Measurements from ENCODE around the gene PTGIR. TPM values are rescaled to one million over a fixed set of nuclear protein-coding genes. Genes with fewer than 3 reads are reported as not detected.

The PTGIR gene, protein sequence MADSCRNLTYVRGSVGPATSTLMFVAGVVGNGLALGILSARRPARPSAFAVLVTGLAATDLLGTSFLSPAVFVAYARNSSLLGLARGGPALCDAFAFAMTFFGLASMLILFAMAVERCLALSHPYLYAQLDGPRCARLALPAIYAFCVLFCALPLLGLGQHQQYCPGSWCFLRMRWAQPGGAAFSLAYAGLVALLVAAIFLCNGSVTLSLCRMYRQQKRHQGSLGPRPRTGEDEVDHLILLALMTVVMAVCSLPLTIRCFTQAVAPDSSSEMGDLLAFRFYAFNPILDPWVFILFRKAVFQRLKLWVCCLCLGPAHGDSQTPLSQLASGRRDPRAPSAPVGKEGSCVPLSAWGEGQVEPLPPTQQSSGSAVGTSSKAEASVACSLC
- polyA plus RNA-seq (ENCODE audit: insufficient read length in 10 of 10): 1 to 10 TPM; 1.8 to 4.8 (median 3.4) TPM
- long read RNA-seq, donor 1, partial matches to known transcripts: 0 of 4 reads
- long read RNA-seq, donor 1, other reads (novel, unspliced or antisense): 0 of 4 reads
- long read RNA-seq, donor 2: 0 reads
- long read RNA-seq, donor 3, partial matches to known transcripts: 0 of 1 reads
- long read RNA-seq, donor 3, other reads (novel, unspliced or antisense): 0 of 1 reads
- long read RNA-seq, donor 4, partial matches to known transcripts: 0 of 2 reads
- long read RNA-seq, donor 4, other reads (novel, unspliced or antisense): 0 of 2 reads
- long read RNA-seq, donor 5, partial matches to known transcripts: 0 of 2 reads
- long read RNA-seq, donor 5, other reads (novel, unspliced or antisense): 0 of 2 reads
- long read RNA-seq, donor 6, partial matches to known transcripts: 0 of 4 reads
- long read RNA-seq, donor 6, other reads (novel, unspliced or antisense): 0 of 4 reads
- long read RNA-seq, donor 7, partial matches to known transcripts: 0 of 2 reads
- long read RNA-seq, donor 7, other reads (novel, unspliced or antisense): 0 of 2 reads
- long read RNA-seq, donor 8, partial matches to known transcripts: 0 of 1 reads
- long read RNA-seq, donor 8, other reads (novel, unspliced or antisense): 0 of 1 reads
- long read RNA-seq, donor 9, partial matches to known transcripts: 0 of 2 reads
- long read RNA-seq, donor 9, other reads (novel, unspliced or antisense): 0 of 2 reads

DNA sequence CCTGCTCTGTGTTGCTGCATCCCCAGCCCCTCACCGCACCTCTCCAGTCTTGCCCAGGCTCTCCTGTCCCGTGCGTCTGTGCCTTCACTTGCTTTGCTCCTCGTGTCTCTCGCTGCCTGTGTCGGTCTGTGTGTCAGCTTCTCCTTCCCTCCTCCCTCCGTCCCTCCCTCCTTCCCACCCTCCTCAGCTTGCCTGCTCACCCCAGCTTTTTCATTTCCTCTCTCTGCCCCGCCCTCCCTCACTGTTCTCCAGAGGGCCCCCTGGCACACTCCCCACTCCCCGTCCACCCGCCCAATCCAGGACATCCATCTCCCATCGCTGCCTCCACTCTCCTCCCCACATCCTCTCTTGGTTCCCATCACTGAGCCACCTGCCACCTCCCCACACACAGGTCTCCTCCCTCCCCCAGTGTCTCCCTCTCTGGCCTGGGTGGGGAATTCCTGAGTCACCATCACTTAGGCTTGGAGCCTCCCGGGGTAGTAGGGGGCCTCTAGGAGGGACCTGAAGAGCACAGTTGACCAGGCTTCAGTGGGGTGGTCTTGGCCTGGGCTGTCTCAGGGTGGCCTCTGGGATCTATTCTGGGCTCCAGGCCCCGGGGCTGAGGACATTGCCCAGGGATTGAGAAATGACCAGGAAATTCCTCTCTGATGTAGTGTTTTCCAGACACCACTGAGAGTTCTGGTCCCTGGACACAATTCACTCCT lies at the start of gene PTGIR:
TSS of gene PTGIR (minus strand) at position 132 of the 704 bp plus-strand sequence. CDS start 864 bp downstream, outside the sequence.
- DNase-seq: peak; percentile 66 to 89 (median 77)

DNA sequence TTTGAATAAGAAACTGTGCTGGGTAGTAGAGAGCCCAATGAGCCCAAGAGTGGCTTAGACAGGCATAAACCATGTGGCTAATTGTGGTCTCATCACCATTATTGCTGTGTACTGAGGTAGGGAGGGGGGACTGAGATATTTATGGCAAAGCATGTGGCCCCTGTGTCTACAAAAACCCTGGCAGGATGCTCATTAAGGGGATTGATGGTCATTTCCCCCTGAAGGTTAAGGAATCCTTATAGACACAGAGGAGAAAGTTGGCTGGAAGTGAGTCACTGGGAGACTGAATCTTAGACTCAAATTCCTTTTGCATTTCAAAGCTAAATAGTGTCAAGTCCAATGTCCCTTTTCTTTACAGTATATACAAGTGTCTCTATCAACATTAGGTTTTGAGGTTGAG lies 45.9 kb upstream of the PTGIR start:
- peak in 1 of 3 donors; percentile 7 for DNase-seq

DNA sequence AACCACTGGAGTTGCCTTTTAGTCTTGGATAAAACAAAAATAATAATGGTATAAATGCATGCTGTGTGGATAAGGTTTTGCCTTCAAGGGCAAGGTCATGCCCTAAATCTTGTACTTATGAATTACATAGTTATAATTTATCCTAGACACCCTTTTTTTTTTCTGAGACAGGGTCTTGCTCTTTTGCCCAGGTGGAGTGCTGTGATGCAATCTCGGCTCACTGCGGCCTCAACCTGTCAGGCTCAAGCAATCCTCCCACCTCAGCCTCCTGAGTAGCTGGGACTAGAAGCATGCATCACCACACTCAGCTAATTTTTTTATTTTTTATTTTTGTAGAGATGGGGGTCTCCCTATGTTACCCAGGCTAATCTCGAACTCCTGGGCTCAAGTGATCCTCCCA lies 43.8 kb upstream of the PTGIR start:
- no peak for DNase-seq

DNA sequence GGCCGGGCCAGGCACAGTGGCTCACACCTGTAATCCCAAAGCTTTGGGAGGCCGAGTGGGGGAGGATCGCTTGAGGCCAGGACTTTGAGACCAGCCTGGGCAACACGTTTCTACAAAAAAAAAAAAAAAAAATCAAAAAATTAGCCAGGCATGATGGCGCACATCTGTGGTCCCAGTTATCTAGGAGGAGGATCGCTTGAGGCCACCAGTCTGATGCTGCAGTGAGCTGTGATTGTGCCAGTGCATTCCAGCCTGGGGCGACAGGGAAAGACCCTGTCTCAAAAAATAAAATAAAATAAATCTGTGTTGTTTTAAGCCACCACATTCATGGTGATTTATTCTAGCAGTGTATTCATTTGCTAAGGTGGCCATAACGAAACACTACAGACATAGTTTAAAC lies 40.2 kb upstream of the PTGIR start:
- DNase-seq: no peak

DNA sequence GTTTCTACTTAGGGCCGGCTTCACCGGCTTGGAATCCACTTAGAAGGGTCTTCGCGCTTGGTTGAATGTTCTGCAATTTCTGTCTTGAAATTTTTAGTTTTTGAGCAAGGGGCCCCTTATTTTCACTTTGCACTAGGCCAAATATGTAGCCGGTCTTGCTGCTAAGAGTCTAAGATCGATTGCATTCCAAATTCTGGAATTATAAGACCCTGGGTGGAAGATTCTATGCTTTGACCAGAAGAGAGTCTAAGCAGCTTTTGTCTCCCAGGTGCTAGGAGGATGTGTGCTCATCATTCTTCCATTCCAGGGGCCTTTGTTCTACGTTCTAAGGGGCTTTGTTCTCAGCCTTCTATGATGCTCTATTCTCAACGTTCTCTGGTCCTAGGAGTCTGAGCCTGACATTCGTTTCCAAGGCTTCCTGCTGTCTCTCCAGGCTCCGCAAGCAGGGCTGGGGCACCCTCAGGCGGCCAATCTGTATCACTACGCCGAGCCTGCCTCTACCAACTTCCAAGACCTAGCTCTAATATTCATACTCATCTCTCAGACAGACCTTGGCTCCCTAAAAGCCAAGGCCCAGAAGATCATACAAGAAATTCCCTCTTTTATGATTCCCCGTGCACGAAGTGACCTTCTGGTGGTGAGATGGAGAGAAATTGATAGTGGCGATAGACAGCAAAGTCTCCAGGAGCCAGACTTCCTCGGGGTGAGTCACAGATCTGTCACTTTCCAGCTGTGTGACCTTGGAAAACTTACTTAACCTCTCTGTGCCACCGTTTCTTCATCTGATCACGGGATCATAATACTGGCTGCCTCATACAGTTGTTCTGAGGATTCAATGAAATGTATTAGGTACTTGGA lies 37.1 kb upstream of the PTGIR start:
- DNase-seq: peak; percentile 84 to 94 (median 90)

DNA sequence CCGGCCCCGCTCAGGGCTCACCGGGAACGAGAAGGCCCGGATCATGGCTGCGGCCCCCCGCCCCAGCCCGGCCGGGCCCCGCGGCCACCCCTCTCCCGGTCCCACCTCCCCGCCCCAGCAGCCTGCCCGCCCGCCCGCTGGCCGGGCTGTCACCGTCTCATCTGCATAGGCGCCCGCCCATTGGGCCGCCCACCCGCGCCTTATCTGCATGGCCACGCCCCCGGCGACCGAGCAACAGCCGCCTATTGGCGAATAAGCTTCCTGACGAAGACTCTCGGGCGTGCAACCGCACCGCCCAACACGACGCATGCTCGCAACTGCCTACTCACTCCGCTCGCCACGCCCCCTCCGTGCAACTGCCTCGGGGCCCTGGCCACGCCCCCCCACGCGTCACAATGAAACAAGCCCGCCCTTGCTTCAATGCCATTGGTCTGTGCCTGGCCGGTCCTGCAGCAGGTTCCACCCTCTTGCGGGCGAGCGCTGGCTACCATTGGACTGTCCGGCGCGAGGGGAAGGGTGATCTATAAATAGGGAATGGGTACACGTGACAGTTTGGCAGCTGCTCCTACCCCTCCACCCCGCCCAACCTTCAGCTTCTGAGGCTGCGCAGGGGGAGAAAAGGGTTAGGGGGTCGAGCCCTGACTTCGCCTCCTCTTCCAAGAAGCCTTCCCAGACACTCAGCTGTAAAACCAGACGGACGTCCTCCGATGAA lies 36.3 kb upstream of the PTGIR start, which contains the start of gene DACT3:
TSS of gene DACT3 (minus strand) at position 163 of the 712 bp plus-strand sequence. CDS start at position 45, 118 bp downstream.
- DNase-seq: peak; percentile 100

DNA sequence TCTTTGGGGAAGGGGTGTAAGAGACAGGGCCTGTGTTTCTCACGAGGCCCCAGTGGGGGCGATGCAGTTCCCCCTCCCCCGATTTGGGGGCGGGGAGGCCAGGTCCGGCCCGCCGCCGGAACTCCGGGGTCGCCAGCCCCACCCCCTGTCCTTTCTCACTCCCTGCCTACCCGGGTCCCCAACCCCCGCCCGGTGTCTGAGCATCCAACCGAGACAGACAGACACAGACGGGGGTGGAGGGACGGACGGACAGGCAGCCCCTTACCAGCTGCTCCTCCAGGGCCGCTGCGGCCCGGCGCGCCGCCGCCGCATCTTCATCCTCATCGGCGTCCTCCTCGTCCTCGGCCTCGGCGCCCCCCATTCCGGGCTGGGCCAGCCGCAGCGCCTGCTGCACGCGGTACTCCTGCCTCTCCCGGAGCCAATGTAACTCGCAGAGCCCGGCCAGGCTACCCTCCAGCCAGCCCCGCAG lies 35.7 kb upstream of the PTGIR start:
- DNase-seq: peak in 2 of 3 donors; percentile 17 to 38

DNA sequence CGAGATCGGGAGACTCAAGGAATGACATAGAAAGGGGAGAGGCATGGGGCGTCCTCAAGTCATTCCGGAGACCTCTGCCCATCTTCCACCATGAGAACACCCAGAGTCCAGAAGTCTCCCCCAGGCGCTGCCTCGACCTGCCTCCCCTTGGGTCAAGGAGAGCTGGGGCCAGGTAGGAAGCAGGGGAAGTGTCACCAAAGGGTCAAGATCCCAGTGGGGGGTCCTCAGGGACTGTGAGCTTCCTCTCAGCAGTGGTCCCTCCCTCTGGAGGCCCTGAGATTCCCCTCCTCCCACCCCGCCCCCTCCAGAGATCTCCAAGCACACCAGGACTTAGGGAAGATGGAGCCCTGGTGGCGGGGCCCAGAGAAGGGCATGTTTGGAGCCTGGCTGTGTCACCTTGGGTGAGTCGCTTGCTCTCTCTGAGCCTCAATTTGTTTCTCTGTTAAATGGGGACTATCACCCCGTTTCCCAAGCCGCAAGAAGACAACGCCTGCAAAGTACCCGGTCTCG lies 35.2 kb upstream of the PTGIR start:
- peak; percentile 15 to 75 (median 42) for DNase-seq

DNA sequence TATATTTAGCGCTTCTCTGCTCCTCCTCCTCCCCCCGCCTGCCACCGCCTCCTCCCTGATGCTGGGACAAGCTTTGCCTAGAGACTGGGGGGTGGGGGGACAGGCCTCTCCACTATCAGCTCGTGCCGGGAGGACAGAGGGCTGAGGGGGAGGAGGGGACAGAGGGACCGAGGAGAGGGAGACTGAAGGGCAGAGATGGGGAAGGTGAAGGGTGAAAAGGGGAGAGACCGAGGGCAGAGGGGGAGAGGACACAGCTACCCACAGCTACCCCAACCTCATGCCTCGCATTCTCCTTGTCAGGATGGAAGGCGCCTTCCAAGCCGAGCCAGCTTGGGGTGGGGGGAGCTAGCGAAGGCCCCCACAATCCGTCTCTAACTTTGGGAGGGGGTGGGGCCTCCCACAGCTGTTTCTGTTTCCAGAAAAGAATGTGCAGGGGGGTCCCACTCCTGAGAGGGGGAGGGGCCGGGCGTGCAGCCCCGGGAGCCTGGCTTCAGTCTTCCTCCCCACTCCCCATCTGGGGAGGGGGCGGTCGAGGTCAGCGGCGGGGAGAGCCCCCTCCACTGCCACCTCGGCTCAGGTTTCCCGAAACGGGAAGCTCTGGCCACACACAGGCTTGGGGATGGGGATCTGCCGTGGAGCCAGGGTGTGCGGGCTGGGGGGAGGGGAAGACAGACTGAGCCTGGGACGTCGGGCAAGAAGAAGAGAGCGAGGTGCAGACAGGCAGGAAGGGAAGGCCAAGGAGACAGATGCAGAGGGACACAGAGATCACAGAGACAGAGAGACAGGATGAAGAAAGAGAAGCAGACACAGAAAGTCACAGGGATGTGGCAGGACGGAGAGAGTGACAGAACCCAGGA lies 34.5 kb upstream of the PTGIR start:
- DNase-seq: peak; percentile 32 to 84 (median 53)

DNA sequence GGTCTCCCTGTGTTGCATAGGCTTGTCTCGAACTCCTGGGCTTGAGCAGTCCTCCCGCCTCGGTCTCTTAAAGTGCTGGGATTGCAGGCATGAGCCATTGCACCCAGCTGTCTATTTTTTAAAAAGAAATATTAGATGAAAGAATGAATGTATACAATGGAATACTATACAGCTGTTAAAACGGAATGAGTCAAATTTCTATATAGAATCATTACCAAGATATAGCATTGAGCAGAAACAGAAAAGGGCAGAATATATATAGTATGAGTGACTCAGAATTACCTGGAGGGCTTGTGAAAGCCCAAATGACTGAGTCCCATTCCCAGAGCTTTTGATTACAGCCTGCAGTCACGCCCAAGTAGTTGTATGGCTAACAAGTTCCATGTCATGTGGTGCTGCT lies 31.7 kb upstream of the PTGIR start:
- no peak for DNase-seq

DNA sequence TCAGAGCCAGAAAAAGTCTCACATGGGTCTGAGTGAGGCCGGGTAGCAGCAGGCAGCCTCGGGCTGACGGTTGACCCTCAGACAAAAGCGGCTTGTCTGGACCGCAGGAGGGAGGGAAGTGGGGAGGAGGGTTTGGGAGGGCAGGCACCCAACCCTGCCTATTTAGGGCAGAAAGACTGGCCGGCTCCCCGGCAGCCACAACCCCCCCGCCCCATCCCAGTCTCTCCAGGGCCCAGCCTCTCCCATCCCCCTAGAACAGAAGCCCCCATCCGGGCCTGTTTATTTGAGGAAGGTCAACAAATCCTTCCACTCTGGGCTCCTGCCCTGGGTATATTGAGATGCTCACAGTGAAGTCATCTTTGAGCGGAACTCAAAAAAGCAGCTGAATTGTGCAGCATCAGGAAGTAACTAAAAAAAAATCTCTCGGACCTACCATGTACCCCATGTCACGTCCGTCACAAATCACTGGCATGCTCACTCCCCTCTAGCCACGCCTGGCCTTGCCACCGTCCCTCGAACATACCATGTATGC lies 29.8 kb upstream of the PTGIR start:
- DNase-seq: no peak

DNA sequence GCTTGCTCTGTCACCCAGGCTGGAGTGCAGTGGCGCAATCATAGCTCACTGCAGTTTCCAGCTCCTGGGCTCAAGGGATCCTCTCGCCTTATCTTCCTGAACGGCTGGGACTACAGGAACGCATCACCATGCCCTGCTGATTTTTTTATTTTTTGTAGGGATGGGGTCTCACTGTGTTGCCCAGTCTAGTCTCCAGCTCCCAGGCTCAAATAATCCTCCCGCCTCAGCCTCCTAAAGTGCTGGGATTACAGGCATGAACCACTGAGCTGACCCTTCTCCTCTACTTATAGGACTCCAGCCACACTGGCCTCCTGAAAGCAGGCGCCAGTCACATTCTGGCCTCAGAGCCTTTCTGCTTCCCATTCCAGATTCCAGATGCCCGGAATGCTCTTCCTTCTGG lies 25.6 kb upstream of the PTGIR start:
- no peak for DNase-seq

DNA sequence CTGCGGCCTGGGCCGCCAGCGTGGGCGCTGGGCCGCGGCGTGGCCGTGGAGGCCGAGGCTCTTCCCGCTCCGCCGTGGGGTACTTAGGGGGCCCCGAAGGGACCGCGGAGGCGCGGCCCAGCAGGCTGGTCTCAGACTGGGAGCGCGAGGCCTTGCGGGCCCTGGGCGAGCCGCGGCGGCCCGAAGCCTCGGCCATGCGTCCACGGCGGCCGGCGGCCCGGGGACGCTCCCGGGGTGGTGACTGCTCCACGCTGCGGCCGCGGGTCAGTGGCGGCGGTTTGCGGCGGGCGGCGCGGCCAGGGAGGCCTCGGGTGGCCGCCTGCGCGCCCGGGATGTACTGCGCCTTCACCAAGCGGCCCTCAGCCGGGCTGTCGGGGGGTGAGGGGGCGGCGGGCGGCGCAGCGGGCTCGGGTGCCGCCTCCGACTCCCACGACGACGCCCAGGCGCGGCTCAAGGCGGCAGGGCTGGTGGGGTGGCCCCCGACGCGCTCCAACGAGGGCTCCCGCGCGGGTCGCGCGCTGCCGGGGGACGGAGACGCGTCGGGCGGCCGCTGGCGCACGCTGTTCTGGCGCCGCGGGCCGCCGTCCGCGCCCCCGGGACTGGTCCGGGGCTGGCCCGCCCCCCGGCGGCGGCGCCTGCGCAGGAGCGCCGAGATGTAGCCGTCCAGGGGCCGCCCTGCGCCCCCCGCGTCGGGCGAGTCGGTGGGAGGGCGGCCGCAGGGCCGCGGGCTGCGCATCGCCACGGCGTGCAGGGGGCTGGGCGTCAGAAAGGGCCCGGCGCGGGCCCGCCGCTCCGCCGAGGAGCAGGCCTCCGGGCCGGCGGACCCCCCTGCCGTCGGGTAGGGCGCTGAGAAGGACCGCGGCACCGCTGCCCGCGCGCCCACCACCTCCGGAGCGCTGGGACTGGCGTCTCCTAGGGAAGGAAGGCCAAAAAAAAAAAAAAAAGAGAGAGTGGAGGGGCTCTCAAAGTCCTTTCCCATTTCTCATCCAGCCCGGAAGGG lies 24.4 kb upstream of the PTGIR start:
- no peak for DNase-seq

DNA sequence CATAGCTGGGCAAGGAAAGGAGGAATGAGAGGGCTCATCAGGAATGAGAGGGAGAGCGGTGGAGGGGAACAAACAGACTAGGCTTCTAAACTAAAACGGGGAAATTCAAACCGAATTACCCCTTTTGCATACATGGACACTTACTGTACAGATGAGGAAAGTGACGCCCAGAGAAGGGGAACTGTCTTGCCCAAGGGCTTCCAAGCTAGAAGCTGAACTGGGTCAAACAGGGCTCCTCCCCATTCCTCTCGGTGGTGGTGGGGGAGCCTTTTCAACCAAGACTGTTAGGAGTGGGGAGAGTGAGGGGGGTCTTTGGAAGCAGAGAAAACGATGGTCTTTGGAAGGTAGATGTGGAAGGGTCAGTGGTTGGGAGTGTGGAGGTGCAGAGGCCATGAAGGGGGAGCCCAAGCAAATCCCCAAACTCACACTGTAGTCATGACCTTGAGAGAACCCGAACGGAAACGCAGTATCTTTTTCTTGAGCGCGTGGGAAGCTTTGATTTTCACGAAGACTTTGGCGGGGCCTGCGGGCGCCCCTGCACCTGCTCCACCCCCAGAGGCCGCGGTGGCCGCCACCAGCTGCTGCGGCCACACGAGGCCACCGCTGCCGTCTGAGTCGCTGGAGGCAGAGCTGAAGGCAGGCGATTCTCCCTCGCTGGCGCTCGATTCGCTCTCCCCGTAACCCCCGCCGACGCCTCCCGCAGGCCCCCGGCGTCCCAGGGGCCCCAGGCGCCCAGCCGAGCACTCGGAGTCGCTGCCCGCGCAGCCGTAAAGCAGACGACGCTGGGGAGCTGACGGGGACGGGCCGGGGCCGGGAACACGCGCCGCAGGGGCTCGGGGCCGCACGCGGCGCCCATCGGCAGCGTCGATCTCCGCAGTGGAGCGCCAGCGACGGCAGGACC lies 23.4 kb upstream of the PTGIR start:
- DNase-seq: no peak

DNA sequence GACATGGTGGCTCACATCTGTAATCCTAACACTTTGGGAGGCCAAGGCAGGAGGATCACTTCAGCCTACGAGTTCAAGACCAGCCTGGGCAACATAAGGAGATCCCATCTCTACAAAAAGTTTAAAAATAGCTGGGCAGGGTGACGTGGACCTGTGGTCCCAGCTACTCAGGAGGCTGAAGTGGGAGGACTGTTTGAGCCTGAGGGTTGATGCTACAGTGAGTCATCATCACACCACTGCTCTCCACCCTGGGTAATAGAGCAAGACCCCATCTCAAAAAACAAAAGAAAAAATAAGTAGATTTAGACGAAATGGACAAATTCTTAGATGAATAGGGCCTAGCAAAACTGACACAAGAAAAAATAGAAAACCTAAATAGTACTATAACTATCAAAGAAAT lies 21.5 kb upstream of the PTGIR start:
- no peak for DNase-seq

DNA sequence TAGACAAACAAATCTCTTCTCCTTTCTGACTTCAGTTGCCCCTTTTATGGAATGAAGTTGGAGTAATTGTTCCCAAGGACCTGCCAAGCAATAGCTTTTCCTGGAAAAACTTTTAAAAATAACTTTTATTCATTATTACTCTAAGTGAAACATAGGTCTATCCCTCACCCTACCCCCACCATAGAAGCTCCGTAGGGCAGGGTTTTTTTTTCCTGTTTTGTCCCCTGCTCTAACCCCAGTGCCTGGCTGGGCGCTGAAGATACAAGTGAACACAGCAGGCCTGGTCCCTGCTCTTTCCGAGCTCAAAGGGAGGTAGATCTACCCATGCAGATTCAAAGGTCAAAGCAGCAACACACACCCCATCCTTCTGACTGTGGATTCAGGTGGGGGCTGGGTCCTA lies 19.8 kb upstream of the PTGIR start:
- no peak for DNase-seq

All from muscle of back (tissue), 13 donors.